HepG2 (cell line): ENCODE data around the gene PNPLA1. TPM values are rescaled to one million over a fixed set of nuclear protein-coding genes. Genes with fewer than 3 reads are reported as not detected.

ENCODE experiments used
- ATAC-seq: fragments of 200-7000 bp; cut with Tn5 transposase; 3 replicates; pipeline ENCODE4 v1.9.1; 2020; ENCODE audit warnings: mild to moderate bottlenecking, moderate library complexity
- BruUV-seq: library from RNA; stranded (reverse); fragments of 400-500 nt; replicated peaks from 2 replicates; lab custom pipeline; 2021; lab: Mats Ljungman, UMichigan
- CTCF ChIA-PET: fragments of 300-600 bp; formaldehyde crosslinking; extraction: SDS; loops from one replicate; lab custom pipeline; 2021; ENCODE audit warnings: low total read pairs, inconsistent platforms, low intra/inter-chr PET ratio; lab: Yijun Ruan, JAX
- POLR2A ChIA-PET: fragments of 350-600 bp; sonication (Branson Sonifier 250); formaldehyde crosslinking; loops from one replicate; lab custom pipeline; 2020; ENCODE audit warnings: antibody characterized with exemption, inconsistent platforms; lab: Yijun Ruan, JAX
- DNase-seq: peaks from one replicate; pipeline ENCODE4 v3.0.0-alpha.2; 2015; ENCODE audit warnings: low spot score
- FAIRE-seq: peaks from 3 replicates; lab custom pipeline; 2011; peaks lifted over from hg19 to GRCh38; lab: Jason Lieb, UNC
- H2AFZ ChIP-seq: one replicate; pipeline ENCODE4 v1.6.1; 2011; ENCODE audit warnings: low read length, inconsistent platforms
- H3K27ac ChIP-seq: fragments of 300-600 bp; 3 replicates; pipeline ENCODE4 v1.8.0; 2011; ENCODE audit warnings: mixed run types, mild to moderate bottlenecking, mixed read lengths, low read length, inconsistent platforms; ENCODE audit not compliant: insufficient read depth; ENCODE audit errors: extremely low read length
- H3K27me3 ChIP-seq, 2 experiments: fragments of 200-600 bp in 1 of 2; 2 replicates in 1 of 2; 3 replicates in 1 of 2; pipeline versions ENCODE4 v1.6.0 to v1.8.0; 2011; ENCODE audit warnings: low read length in 2 of 2, mild to moderate bottlenecking in 2 of 2, moderate library complexity in 2 of 2, inconsistent platforms in 1 of 2; ENCODE audit not compliant: insufficient read depth in 2 of 2, control insufficient read depth in 1 of 2
- H3K36me3 ChIP-seq, 2 experiments: fragments of 200-600 bp in 1 of 2; replicated peaks in 1 of 2; 2 replicates in 1 of 2; 3 replicates in 1 of 2; pipeline versions ENCODE4 v1.5.1 to v1.8.0; 2011; ENCODE audit warnings: low read length in 2 of 2, inconsistent platforms in 1 of 2; ENCODE audit not compliant: insufficient read depth in 2 of 2, control insufficient read depth in 1 of 2
- H3K4me1 ChIP-seq: 2 replicates; pipeline ENCODE4 v1.5.1; 2012; ENCODE audit warnings: low read length, inconsistent platforms; ENCODE audit not compliant: insufficient read depth
- H3K4me2 ChIP-seq: 2 replicates; pipeline ENCODE4 v1.6.0; 2011; ENCODE audit warnings: low read depth, low read length, inconsistent platforms
- H3K4me3 ChIP-seq, 3 experiments: fragments of 200-600 bp in 1 of 3; sonication (generic), shearing (Covaris generic) in 1 of 3; replicated peaks in 1 of 3; 2 replicates each; pipeline ENCODE4 v1.5.1; 2011 to 2016; ENCODE audit warnings: low read length in 3 of 3, inconsistent platforms in 2 of 3, low read depth in 2 of 3, mild to moderate bottlenecking in 2 of 3, control low read depth in 1 of 3, mixed read lengths in 1 of 3; ENCODE audit not compliant: insufficient read depth in 1 of 3
- H3K79me2 ChIP-seq: one replicate; pipeline ENCODE4 v1.6.1; 2011; ENCODE audit warnings: low read length, inconsistent platforms; ENCODE audit not compliant: insufficient read depth
- H3K9ac ChIP-seq: 2 replicates; pipeline ENCODE4 v1.6.0; 2011; ENCODE audit warnings: mild to moderate bottlenecking, low read depth, low read length, inconsistent platforms; ENCODE audit not compliant: insufficient read depth
- H3K9me3 ChIP-seq: 2 replicates; pipeline ENCODE4 v1.5.1; 2012; ENCODE audit warnings: mild to moderate bottlenecking, low read length
- H4K20me1 ChIP-seq: 2 replicates; pipeline ENCODE4 v1.6.0; 2011; ENCODE audit warnings: inconsistent platforms, mild to moderate bottlenecking, low read length, moderate library complexity; ENCODE audit not compliant: insufficient read depth
- ELK4 ChIP-seq: sonication (generic); formaldehyde crosslinking; IDR thresholded peaks from 2 replicates; pipeline ENCODE4 v1.9.0; 2021; ENCODE audit warnings: missing genetic modification reagents, borderline replicate concordance
- KMT2B ChIP-seq: IDR thresholded peaks from 2 replicates; pipeline ENCODE4 v1.6.1; 2016; ENCODE audit warnings: missing genetic modification reagents, missing compliant biosample characterization
- NR0B2 ChIP-seq: sonication (generic); formaldehyde crosslinking; IDR thresholded peaks from 2 replicates; pipeline ENCODE4 v1.4.0; 2020; ENCODE audit warnings: mild to moderate bottlenecking, missing genetic modification reagents
- POGZ ChIP-seq: sonication (generic); formaldehyde crosslinking; IDR thresholded peaks from 2 replicates; pipeline ENCODE4 v1.4.0; 2020; ENCODE audit warnings: mild to moderate bottlenecking, missing genetic modification reagents
- POLR2AphosphoS5 ChIP-seq: IDR thresholded peaks from 2 replicates; pipeline ENCODE4 v1.6.1; 2012; ENCODE audit warnings: low read depth, low read length
- RARA ChIP-seq: IDR thresholded peaks from 2 replicates; pipeline ENCODE4 v1.6.1; 2016; ENCODE audit warnings: missing genetic modification reagents, missing compliant biosample characterization
- SMYD3 ChIP-seq: sonication (generic); formaldehyde crosslinking; IDR thresholded peaks from 2 replicates; pipeline ENCODE4 v1.8.1; 2023; ENCODE audit warnings: mild to moderate bottlenecking, missing genetic modification reagents
- ZBTB10 ChIP-seq: sonication (generic); formaldehyde crosslinking; IDR thresholded peaks from 2 replicates; pipeline ENCODE4 v1.4.0; 2020; ENCODE audit warnings: missing genetic modification reagents, borderline replicate concordance
- ZBTB37 ChIP-seq: sonication (generic); formaldehyde crosslinking; IDR thresholded peaks from 2 replicates; pipeline ENCODE4 v1.4.0; 2020; ENCODE audit warnings: mild to moderate bottlenecking, missing genetic modification reagents
- ZBTB7A ChIP-seq: sonication (generic); formaldehyde crosslinking; IDR thresholded peaks from 2 replicates; pipeline ENCODE4 v1.8.0; 2022; ENCODE audit warnings: mild to moderate bottlenecking, missing genetic modification reagents
- ZNF121 ChIP-seq: sonication (generic); formaldehyde crosslinking; IDR thresholded peaks from 2 replicates; pipeline ENCODE4 v1.5.0; 2020; ENCODE audit warnings: mild to moderate bottlenecking, missing genetic modification reagents
- ZNF674 ChIP-seq: sonication (generic); formaldehyde crosslinking; IDR thresholded peaks from 2 replicates; pipeline ENCODE4 v1.5.0; 2020; ENCODE audit warnings: low read depth, mild to moderate bottlenecking, missing genetic modification reagents
- WGBS: methylation state at CpG from one replicate; pipeline ENCODE4 v1.1.6; 2017; ENCODE audit warnings: low lambda C conversion rate; 5-methylcytosine and 5-hydroxymethylcytosine counted together
- in situ Hi-C: cut with HindIII; loops from 2 replicates; pipeline ENCODE4 v1.10.0; 2017; ENCODE audit warnings: low pct_unique_long_range_greater_than_20kb; ENCODE audit not compliant: extremely low pct_ligation_motif_present
- intact Hi-C: fragments of 100-400 bp; cut with micrococcal nuclease; formaldehyde crosslinking; loops from one replicate; pipeline ENCODE4 v1.10.0; 2022; ENCODE audit not compliant: unreplicated experiment
- polyA plus RNA-seq, 8 experiments: library from polyadenylated mRNA; depleted of rRNA in 3 of 8; stranded (reverse) in 7 of 8; unstranded in 1 of 8; fragments of >200 nt; fragmentation: Illumina TruSeq in 4 of 8; extraction: Trizol in 4 of 8; gene quantifications; 2 replicates each; pipeline versions ENCODE4 v1.2.1 to v1.2.3, GENCODE V29; 2011 to 2016; ENCODE audit warnings: low read depth in 4 of 8, missing spikeins in 1 of 8, mixed read lengths in 1 of 8; ENCODE audit not compliant: insufficient read depth in 1 of 8
- total RNA-seq, 5 experiments: library from RNA; depleted of rRNA; stranded (reverse); fragments of >200 nt; fragmentation: Illumina TruSeq; extraction: Trizol; gene quantifications; 2 replicates each; pipeline ENCODE4 v1.2.3, GENCODE V29; 2016; ENCODE audit warnings: low read depth in 1 of 5

The PNPLA1 gene
- total and polyA plus RNA-seq, 2 of the 13 experiments (the other 11 are each of a cell fraction or from before 2014, with no cell fraction given): not detected

GRCh38 chr6:36318690-36319435 lies 49.0 kb downstream of the PNPLA1 start (continued):
- TF ChIP-seq KMT2B (CRISPR knock-in tag) (no peak), ZBTB7A (CRISPR knock-in tag) (no peak)

GRCh38 chr6:36319436-36319762 lies 49.5 kb downstream of the PNPLA1 start:
- Histone ChIP-seq H3K27ac (no peak overlapping the region), H3K4me1 (peaks cover 19% of the 10 kb centered on the region), H3K9ac (no peak overlapping the region), H3K4me2 (no peak overlapping the region), H2AFZ (no peak overlapping the region), H3K9me3 (no peaks in the 10 kb centered on the region), H3K27me3 (peaks cover 3% of the 10 kb centered on the region in 2 experiments; a peak in 4 of 5 replicates), H3K36me3 (no peaks in the 10 kb centered on the region), H3K4me3 (no peak overlapping the region), H3K79me2 (no peaks in the 10 kb centered on the region), H4K20me1 (no peaks in the 10 kb centered on the region)
- TF ChIP-seq ZBTB37 (no peak), ZNF121 (CRISPR knock-in tag) (no peak), SMYD3 (CRISPR knock-in tag) (no peak), ZBTB10 (CRISPR knock-in tag) (no peak), ELK4 (CRISPR knock-in tag) (no peak), POLR2AphosphoS5 (no peak), NR0B2 (no peak), POGZ (CRISPR knock-in tag) (no peak), ZNF674 (no peak), RARA (CRISPR knock-in tag) (no peak)
- no peak for ATAC-seq
- ChIA-PET POLR2A (interaction anchor here (0.5 kb wide), 1 partner anchor 83 kb away, joined by 3 read pairs; no protein-coding TSS in a partner anchor), CTCF (no interaction called here)
- in situ Hi-C loops (no loop called here), intact Hi-C loops (no loop called here)
- 79% methylated on average over 9 of the region's 9 CpGs for WGBS
- no TSS peak for BruUV-seq
- no peak for DNase-seq
- FAIRE-seq: no peak
